Measurements from ENCODE around the gene PNMA1. TPM values are rescaled to one million over a fixed set of nuclear protein-coding genes. Genes with fewer than 3 reads are reported as not detected.

The PNMA1 gene
- total and polyA plus RNA-seq, 2 of the 13 experiments (the other 11 are each of a cell fraction or from before 2014, with no cell fraction given): 7.0 to 8.3 TPM

- TF ChIP-seq ZNF7 (CRISPR knock-in tag; IDR thresholded peaks at IDR 0.05) (no peak), ZBTB7B (CRISPR knock-in tag; IDR thresholded peaks at IDR 0.05) (peak; percentile 59; the same call in 1 of the 2 replicates), ZXDC (CRISPR knock-in tag; IDR thresholded peaks at IDR 0.05) (no peak; the same call in 1 of the 2 replicates), RORA (CRISPR knock-in tag; IDR thresholded peaks at IDR 0.05) (no peak), IRF1 (CRISPR knock-in tag; IDR thresholded peaks at IDR 0.05; ENCODE audit: low read depth) (no peak), ZNF629 (CRISPR knock-in tag; conservative IDR thresholded peaks at IDR 0.05) (0 out of 2 replicates have a peak, but pooled peaks have one; percentile 6), NONO (IDR thresholded peaks at IDR 0.05) (no peak), NONO (CRISPR knock-in tag; conservative IDR thresholded peaks at IDR 0.05) (0 out of 2 replicates have a peak, but pooled peaks have one; percentile 14), TFAP4 (IDR thresholded peaks at IDR 0.05; ENCODE audit: borderline replicate concordance, low read depth) (peak; percentile 84), ZFP90 (CRISPR knock-in tag; IDR thresholded peaks at IDR 0.05; ENCODE audit: borderline replicate concordance) (no peak; the same call in 1 of the 2 replicates), ZNF431 (CRISPR knock-in tag; IDR thresholded peaks at IDR 0.05; ENCODE audit: borderline replicate concordance, low read depth) (no peak), ZBTB20 (CRISPR knock-in tag; IDR thresholded peaks at IDR 0.05; ENCODE audit: borderline replicate concordance, low read depth) (no peak; the same call in 1 of the 2 replicates), ATF1 (CRISPR knock-in tag; IDR thresholded peaks at IDR 0.05) (no peak), CREB1 (IDR thresholded peaks at IDR 0.05) (no peak), CREB1 (CRISPR knock-in tag; IDR thresholded peaks at IDR 0.05) (no peak), NFKBIZ (CRISPR knock-in tag; IDR thresholded peaks at IDR 0.05) (no peak), HMGA1 (CRISPR knock-in tag; conservative IDR thresholded peaks at IDR 0.05) (no peak), CAMTA2 (CRISPR knock-in tag; IDR thresholded peaks at IDR 0.05; ENCODE audit: borderline replicate concordance) (no peak), NFE2L2 (IDR thresholded peaks at IDR 0.05; ENCODE audit: low read length) (no peak), ZNF20 (CRISPR knock-in tag; IDR thresholded peaks at IDR 0.05) (no peak), ZNF879 (CRISPR knock-in tag; IDR thresholded peaks at IDR 0.05) (no peak), NFE2 (CRISPR knock-in tag; IDR thresholded peaks at IDR 0.05) (no peak), PATZ1 (CRISPR knock-in tag; IDR thresholded peaks at IDR 0.05) (peak; percentile 61), SAFB2 (CRISPR knock-in tag; IDR thresholded peaks at IDR 0.05; ENCODE audit: borderline replicate concordance, low read depth) (no peak; the same call in 1 of the 2 replicates), HNRNPLL (IDR thresholded peaks at IDR 0.05; ENCODE audit: low read depth, low read length, poor library complexity, severe bottlenecking) (no peak)
Observed at GRCh38 chr14:73758392-73759182, 44.4 kb upstream of the PNMA1 start (continued).

Data from HepG2 (cell line).